SJSA1 (cell line): ENCODE data around the gene CPM. TPM values are rescaled to one million over a fixed set of nuclear protein-coding genes. Genes with fewer than 3 reads are reported as not detected.
"Not testable (repeated sequence)": the region's sequence is repeated elsewhere in the genome, so short reads cannot be mapped to it uniquely, and the experiment has no call there.

Source experiments
- DNase-seq, 2 experiments: peaks; one replicate each; pipeline ENCODE4 v3.0.0-alpha.2; 2015 to 2020; ENCODE audit warnings: low spot score in 2 of 2, low read depth in 1 of 2
- H3K27ac ChIP-seq: fragments of 250-450 bp; sonication (Bioruptor Pico); 2 replicates; pipeline ENCODE4 v1.5.1; 2020; ENCODE audit warnings: mild to moderate bottlenecking, moderate library complexity
- H3K27me3 ChIP-seq: fragments of 250-450 bp; sonication (Bioruptor Pico); replicated peaks from 2 replicates; pipeline ENCODE4 v1.5.1; 2020; ENCODE audit warnings: mild to moderate bottlenecking, moderate library complexity
- H3K36me3 ChIP-seq: fragments of 250-450 bp; sonication (Bioruptor Pico); 2 replicates; pipeline ENCODE4 v1.5.1; 2020; ENCODE audit warnings: mild to moderate bottlenecking
- H3K4me1 ChIP-seq: fragments of 250-450 bp; sonication (Bioruptor Pico); replicated peaks from 2 replicates; pipeline ENCODE4 v1.6.1; 2021; ENCODE audit warnings: mild to moderate bottlenecking
- H3K4me3 ChIP-seq: fragments of 250-450 bp; sonication (Bioruptor Pico); 2 replicates; pipeline ENCODE4 v1.5.1; 2020; ENCODE audit warnings: mild to moderate bottlenecking
- H3K9me3 ChIP-seq: fragments of 250-450 bp; sonication (Bioruptor Pico); replicated peaks from 2 replicates; pipeline ENCODE4 v1.5.1; 2020; ENCODE audit warnings: mild to moderate bottlenecking
- total RNA-seq: library from RNA; depleted of rRNA; stranded (reverse); fragments of >200 nt; shearing (Covaris generic); gene quantifications from 2 replicates; pipeline ENCODE4 v1.2.3, GENCODE V29; 2014

Gene CPM
- total RNA-seq, 1 experiment from 2014 or later = 72.6 TPM

- DNase-seq = peak; percentile 73 to 75
- Histone ChIP-seq H3K36me3 (peaks cover 87% of the 10 kb centered on the region), H3K4me1 (no peaks in the 10 kb centered on the region), H3K27me3 (no peaks in the 10 kb centered on the region), H3K27ac (no peak overlapping the region), H3K9me3 (no peaks in the 10 kb centered on the region), H3K4me3 (no peak overlapping the region)
Measured at GRCh38 chr12:68842123-68842522, 90.8 kb downstream of the CPM start.

GRCh38 chr12:68841717-68842116 is 91.3 kb downstream of the CPM start:
- H3K36me3 ChIP-seq = peaks cover 90% of the 10 kb centered on the region
- no peak overlapping the region for H3K4me3 ChIP-seq
- H3K4me1 ChIP-seq = no peaks in the 10 kb centered on the region
- H3K9me3 ChIP-seq = no peaks in the 10 kb centered on the region
- DNase-seq = peak in 1 of 2 experiments; percentile 89
- no peak overlapping the region for H3K27ac ChIP-seq
- no peaks in the 10 kb centered on the region for H3K27me3 ChIP-seq

GRCh38 chr12:68841175-68841574 is 91.8 kb downstream of the CPM start:
- peaks cover 90% of the 10 kb centered on the region for H3K36me3 ChIP-seq
- peak; percentile 80 to 87 for DNase-seq
- H3K27me3 ChIP-seq, H3K9me3 ChIP-seq, H3K4me1 ChIP-seq, H3K4me3 ChIP-seq, H3K27ac ChIP-seq: not testable (repeated sequence)

GRCh38 chr12:68839183-68840147 is 93.5 kb downstream of the CPM start:
- Histone ChIP-seq H3K36me3 (peaks cover 94% of the 10 kb centered on the region), H3K4me3 (no peak overlapping the region), H3K27ac (no peak overlapping the region), H3K4me1 (no peaks in the 10 kb centered on the region), H3K27me3 (no peaks in the 10 kb centered on the region), H3K9me3 (no peaks in the 10 kb centered on the region)
- peak; percentile 73 to 77 for DNase-seq

- Histone ChIP-seq H3K27ac (no peak overlapping the region), H3K4me1 (no peaks in the 10 kb centered on the region), H3K36me3 (peaks cover 99% of the 10 kb centered on the region), H3K4me3 (no peak overlapping the region), H3K27me3 (no peaks in the 10 kb centered on the region), H3K9me3 (no peaks in the 10 kb centered on the region)
- DNase-seq = peak in 1 of 2 experiments; percentile 79
Measured at GRCh38 chr12:68838046-68838886, 94.7 kb downstream of the CPM start.

- H3K9me3 ChIP-seq = no peaks in the 10 kb centered on the region
- no peak overlapping the region for H3K4me3 ChIP-seq
- H3K27ac ChIP-seq = no peak overlapping the region
- no peaks in the 10 kb centered on the region for H3K4me1 ChIP-seq
- no peaks in the 10 kb centered on the region for H3K27me3 ChIP-seq
- DNase-seq = peak in 1 of 2 experiments; percentile 86
- H3K36me3 ChIP-seq = peaks cover 95% of the 10 kb centered on the region
Measured at GRCh38 chr12:68837215-68837614, 95.8 kb downstream of the CPM start.

- Histone ChIP-seq H3K9me3 (no peaks in the 10 kb centered on the region), H3K4me1 (peaks cover 6% of the 10 kb centered on the region), H3K27me3 (no peaks in the 10 kb centered on the region), H3K36me3 (peaks cover 95% of the 10 kb centered on the region), H3K4me3 (no peak overlapping the region), H3K27ac (no peak overlapping the region)
- DNase-seq = peak; percentile 86 to 99
Measured at GRCh38 chr12:68835333-68835908, 97.5 kb downstream of the CPM start.

GRCh38 chr12:68833508-68833907 is 99.5 kb downstream of the CPM start:
- Histone ChIP-seq H3K9me3 (no peaks in the 10 kb centered on the region), H3K27ac (no peak overlapping the region), H3K27me3 (no peaks in the 10 kb centered on the region), H3K4me3 (no peak overlapping the region), H3K36me3 (peaks cover 95% of the 10 kb centered on the region), H3K4me1 (peaks cover 6% of the 10 kb centered on the region)
- peak in 1 of 2 experiments; percentile 89 for DNase-seq

- Histone ChIP-seq H3K9me3 (no peaks in the 10 kb centered on the region), H3K4me1 (peaks cover 10% of the 10 kb centered on the region), H3K27ac (no peak overlapping the region), H3K27me3 (no peaks in the 10 kb centered on the region), H3K4me3 (no peak overlapping the region), H3K36me3 (peaks cover 95% of the 10 kb centered on the region)
- DNase-seq = peak; percentile 90 to 91
Measured at GRCh38 chr12:68832504-68832867, 100.5 kb downstream of the CPM start.

GRCh38 chr12:68831751-68832503 is 101.0 kb downstream of the CPM start:
- Histone ChIP-seq H3K36me3 (peaks cover 95% of the 10 kb centered on the region), H3K27ac (no peak overlapping the region; the same call in 1 of the 2 replicates), H3K4me1 (peaks cover 16% of the 10 kb centered on the region)

GRCh38 chr12:68831272-68831671 is 101.7 kb downstream of the CPM start:
- H3K4me3 ChIP-seq = no peak overlapping the region
- no peaks in the 10 kb centered on the region for H3K27me3 ChIP-seq
- no peaks in the 10 kb centered on the region for H3K9me3 ChIP-seq
- no peak overlapping the region for H3K27ac ChIP-seq
- peaks cover 19% of the 10 kb centered on the region for H3K4me1 ChIP-seq
- H3K36me3 ChIP-seq = peaks cover 94% of the 10 kb centered on the region
- peak; percentile 87 to 96 for DNase-seq

More at GRCh38 chr12:68831751-68832503, 101.0 kb downstream of the CPM start:
- Histone ChIP-seq H3K4me3 (no peak overlapping the region), H3K9me3 (no peaks in the 10 kb centered on the region), H3K27me3 (no peaks in the 10 kb centered on the region)
- peak; percentile 86 to 97 for DNase-seq

GRCh38 chr12:68828672-68829068 is 104.3 kb downstream of the CPM start:
- Histone ChIP-seq H3K4me3 (no peak overlapping the region), H3K4me1 (peaks cover 19% of the 10 kb centered on the region), H3K27me3 (no peaks in the 10 kb centered on the region), H3K9me3 (no peaks in the 10 kb centered on the region), H3K27ac (no peak overlapping the region), H3K36me3 (peaks cover 94% of the 10 kb centered on the region)
- peak in 1 of 2 experiments; percentile 77 for DNase-seq
